ENCODE data around the gene MYO1C.

The MYO1C gene

DNA sequence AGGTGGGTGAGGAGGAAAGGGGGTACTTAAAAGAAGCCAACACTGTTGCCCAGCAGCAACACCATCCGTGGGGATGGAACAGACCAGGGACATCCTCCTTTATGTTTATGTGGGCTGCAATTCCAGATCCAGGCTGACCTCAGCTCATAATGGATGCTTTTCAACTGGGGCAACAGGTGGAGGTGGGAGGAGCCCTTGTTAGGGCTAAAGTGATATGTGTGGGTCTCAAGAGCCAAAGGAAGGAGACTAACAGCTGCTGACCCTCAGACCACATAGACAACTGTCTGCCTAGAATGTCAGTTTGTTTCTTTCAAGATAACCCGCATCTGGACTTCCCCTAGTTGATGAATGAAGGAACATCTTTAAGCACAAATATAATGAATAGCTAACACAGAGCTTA lies 25.9 kb upstream of the MYO1C start:
- DNase-seq (ENCODE audit: low read depth), result no peak
- no peak overlapping the region for H3K4me3 ChIP-seq (ENCODE audit: low read depth, low read length)
- TF ChIP-seq MYC (IDR thresholded peaks at IDR 0.05; ENCODE audit: low read depth, low read length) (no peak), POLR2A (IDR thresholded peaks at IDR 0.05; ENCODE audit: extremely low read depth, insufficient read length) (no peak)
- TF ChIP-seq, protein P1, sequence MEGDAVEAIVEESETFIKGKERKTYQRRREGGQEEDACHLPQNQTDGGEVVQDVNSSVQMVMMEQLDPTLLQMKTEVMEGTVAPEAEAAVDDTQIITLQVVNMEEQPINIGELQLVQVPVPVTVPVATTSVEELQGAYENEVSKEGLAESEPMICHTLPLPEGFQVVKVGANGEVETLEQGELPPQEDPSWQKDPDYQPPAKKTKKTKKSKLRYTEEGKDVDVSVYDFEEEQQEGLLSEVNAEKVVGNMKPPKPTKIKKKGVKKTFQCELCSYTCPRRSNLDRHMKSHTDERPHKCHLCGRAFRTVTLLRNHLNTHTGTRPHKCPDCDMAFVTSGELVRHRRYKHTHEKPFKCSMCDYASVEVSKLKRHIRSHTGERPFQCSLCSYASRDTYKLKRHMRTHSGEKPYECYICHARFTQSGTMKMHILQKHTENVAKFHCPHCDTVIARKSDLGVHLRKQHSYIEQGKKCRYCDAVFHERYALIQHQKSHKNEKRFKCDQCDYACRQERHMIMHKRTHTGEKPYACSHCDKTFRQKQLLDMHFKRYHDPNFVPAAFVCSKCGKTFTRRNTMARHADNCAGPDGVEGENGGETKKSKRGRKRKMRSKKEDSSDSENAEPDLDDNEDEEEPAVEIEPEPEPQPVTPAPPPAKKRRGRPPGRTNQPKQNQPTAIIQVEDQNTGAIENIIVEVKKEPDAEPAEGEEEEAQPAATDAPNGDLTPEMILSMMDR (IDR thresholded peaks at IDR 0.05; ENCODE audit: low read depth, low read length), result no peak
- TF ChIP-seq, protein P2, sequence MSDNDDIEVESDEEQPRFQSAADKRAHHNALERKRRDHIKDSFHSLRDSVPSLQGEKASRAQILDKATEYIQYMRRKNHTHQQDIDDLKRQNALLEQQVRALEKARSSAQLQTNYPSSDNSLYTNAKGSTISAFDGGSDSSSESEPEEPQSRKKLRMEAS (IDR thresholded peaks at IDR 0.05; ENCODE audit: low read depth, low read length), result no peak

DNA sequence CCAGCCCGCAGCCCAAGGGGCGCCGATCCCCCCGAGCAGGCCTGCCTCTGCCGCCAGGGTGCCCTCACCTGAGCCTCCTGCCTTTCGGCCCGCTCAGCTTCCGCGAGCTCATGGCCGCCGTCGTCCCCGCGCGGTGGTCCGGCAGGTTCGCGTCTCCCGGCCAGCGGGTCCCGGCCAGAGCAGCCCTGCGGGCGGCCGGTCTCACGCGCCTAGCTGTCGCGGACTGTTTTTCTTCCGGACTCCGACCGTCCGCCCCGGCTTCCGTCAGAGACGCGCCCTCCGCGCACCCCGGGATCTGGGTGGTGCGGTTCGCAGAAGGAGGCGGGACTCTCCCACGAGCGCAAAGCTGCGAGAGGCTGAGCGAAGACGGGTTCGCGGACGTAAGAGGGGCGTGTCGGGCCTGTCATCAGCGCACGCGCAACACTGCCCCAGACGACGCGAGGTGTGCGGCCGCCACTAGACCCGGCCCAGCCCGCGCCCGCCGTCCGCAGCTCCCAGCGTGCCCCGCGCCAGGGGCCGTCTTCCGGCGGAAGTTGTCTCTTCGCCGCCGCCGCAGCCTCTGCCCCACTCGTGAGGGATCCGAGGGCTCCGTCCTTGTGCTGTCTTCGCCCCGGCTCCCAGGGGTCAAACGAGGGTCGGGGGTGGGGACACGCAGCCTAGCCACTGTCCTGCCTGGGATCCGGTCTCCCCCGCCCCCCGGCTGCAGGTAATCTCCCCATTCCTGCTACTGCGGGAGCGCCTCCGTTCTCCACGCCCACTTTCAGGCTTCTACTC lies 24.1 kb upstream of the MYO1C start, which contains the start of gene INPP5K:
INPP5K (minus strand) TSS at position 225 of the 774 bp plus-strand sequence; CDS start at position 112, 113 bp downstream.
- H3K4me3 ChIP-seq (ENCODE audit: low read depth, low read length), result peak within 1 kb of the TSS; percentile 88
- DNase-seq (ENCODE audit: low read depth), result peak; percentile 96
- TF ChIP-seq, protein P1 (IDR thresholded peaks at IDR 0.05; ENCODE audit: low read depth, low read length), result no peak
- peak; percentile 54 for TF ChIP-seq POLR2A (IDR thresholded peaks at IDR 0.05; ENCODE audit: extremely low read depth, insufficient read length)
- peak; percentile 38; the same call in 1 of the 2 replicates for TF ChIP-seq MYC (IDR thresholded peaks at IDR 0.05; ENCODE audit: low read depth, low read length)
- TF ChIP-seq, protein P2 (IDR thresholded peaks at IDR 0.05; ENCODE audit: low read depth, low read length), result peak; percentile 33

DNA sequence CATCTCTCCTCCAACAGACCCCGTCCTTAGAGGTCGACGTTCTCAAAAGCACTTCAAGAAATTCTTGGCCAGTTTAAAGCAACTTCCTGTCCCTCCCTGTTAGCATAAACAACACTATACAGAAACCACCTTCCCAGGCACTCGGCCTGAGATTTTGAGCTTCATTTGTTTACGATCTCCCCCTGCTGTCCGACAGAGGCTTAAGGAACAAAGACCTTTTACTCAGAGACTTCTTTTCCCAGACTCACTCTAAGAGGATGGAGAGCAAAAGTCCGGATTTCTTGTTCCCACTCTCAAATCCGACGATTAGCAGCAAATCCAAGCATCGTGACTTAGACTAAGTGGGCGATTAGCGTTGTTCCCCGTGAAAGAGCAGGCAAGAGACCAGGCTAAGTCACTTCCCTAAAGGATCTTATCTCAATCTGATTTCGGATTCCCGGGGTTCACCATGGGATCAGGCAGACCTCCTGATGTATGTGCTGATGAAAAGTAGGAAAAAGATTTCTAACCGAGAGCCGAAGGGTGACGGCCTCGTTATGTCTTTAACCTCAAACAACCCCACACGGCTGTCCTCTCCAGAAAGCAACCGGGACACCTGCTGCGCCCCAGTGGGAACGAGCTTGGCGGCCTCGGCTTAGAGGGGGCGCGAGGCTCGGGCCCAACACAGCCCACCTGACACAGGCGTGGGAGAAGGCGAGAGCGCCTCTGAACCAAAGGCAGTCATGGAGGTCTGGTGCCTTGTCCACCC lies 23.3 kb upstream of the MYO1C start:
- H3K4me3 ChIP-seq (ENCODE audit: low read depth, low read length), result peak overlapping the region; percentile 69
- no peak for TF ChIP-seq MYC (IDR thresholded peaks at IDR 0.05; ENCODE audit: low read depth, low read length)
- TF ChIP-seq, protein P2 (IDR thresholded peaks at IDR 0.05; ENCODE audit: low read depth, low read length), result no peak
- TF ChIP-seq, protein P1 (IDR thresholded peaks at IDR 0.05; ENCODE audit: low read depth, low read length), result peak; percentile 47
- peak; percentile 83 for DNase-seq (ENCODE audit: low read depth)

DNA sequence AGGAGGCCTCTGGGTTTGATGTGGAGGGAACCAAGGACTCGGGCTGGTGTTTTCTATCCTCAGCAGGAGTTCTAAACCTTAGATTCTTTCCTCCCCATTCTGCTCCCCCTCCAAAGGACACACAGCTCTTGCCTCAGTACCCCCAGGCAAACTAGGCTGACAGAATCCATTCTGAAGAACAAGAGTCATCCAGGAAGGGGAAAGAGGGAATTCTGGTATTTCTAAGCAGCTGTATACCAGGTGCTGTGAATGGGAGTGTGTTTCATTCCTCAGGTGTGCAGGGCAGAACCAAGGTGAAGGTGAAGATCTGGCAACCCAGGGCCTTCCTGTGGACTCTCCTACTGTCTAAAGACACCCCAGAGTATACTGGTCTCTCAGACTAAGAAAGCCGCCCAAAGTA lies 19.9 kb upstream of the MYO1C start:
- H3K4me3 ChIP-seq (ENCODE audit: low read depth, low read length), result no peak overlapping the region
- DNase-seq (ENCODE audit: low read depth), result no peak

DNA sequence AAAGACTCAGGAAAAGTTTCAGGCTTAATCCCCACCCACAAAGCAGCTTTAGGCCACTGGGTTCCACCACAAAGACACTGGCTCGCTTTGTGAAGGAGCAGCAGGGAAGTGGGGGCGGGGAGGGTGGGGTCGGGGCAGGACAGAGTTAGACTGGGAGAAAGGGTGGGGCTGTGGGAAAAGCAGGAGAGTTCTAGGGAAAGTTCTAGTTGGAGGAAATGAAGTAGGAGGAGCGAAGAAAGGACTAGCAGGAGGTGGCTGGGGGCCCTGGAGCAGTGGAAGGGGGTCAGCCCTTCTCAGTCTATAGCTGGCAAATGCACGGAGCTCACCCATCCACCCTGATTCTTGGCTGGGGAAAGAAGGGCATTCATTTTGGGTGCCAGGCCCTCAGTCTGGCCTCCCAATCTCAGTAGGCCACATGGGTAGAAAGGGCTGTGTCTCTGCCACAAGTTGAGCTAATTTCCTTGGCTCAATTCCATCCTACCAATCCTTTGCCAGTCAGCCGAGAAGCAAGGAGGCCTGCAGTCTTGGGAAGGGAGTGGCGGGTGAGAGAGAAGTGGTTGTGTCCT lies 19.4 kb upstream of the MYO1C start:
- TF ChIP-seq POLR2A (IDR thresholded peaks at IDR 0.05; ENCODE audit: extremely low read depth, insufficient read length), result no peak
- TF ChIP-seq MYC (IDR thresholded peaks at IDR 0.05; ENCODE audit: low read depth, low read length), result no peak
- TF ChIP-seq, protein P1 (IDR thresholded peaks at IDR 0.05; ENCODE audit: low read depth, low read length), result no peak
- TF ChIP-seq, protein P2 (IDR thresholded peaks at IDR 0.05; ENCODE audit: low read depth, low read length), result no peak
- DNase-seq (ENCODE audit: low read depth), result no peak
- no peak overlapping the region for H3K4me3 ChIP-seq (ENCODE audit: low read depth, low read length)

More for the DNA sequence above, 19.9 kb upstream of the MYO1C start:
- TF ChIP-seq, protein P1 (IDR thresholded peaks at IDR 0.05; ENCODE audit: low read depth, low read length), result no peak
- TF ChIP-seq MYC (IDR thresholded peaks at IDR 0.05; ENCODE audit: low read depth, low read length), result no peak
- no peak for TF ChIP-seq POLR2A (IDR thresholded peaks at IDR 0.05; ENCODE audit: extremely low read depth, insufficient read length)
- TF ChIP-seq, protein P2 (IDR thresholded peaks at IDR 0.05; ENCODE audit: low read depth, low read length), result no peak

Measured in NB4 (cell line).